ENCODE measurements around the gene ZRANB3.

ZRANB3 gene

DNA sequence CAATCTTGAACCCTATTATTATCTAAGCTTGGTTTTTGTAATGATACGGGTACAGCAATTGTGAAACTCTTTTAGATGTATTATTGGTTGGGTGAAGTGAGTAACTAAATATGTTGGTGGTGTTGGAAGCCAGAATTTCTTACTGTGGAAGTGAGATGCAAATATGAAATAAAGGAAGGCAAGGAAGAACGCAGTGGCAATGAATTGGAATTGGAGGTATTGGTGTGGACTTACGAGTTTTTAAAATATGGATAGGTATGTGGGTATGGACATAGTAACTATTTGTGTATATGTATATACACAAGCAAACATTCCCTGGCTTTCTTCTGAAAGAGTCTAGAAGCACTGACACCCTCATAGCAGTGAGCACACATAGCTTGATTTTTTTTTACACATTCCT lies 373.2 kb downstream of the ZRANB3 start:
- Histone ChIP-seq H3K79me1 (ENCODE audit: low read depth, low read length) (no peaks in the 10 kb centered on the region), H4K8ac (ENCODE audit: low read depth, low read length) (no peak overlapping the region), H2BK15ac (ENCODE audit: low read length) (no peak overlapping the region), H3K36me3 (replicated peaks in 1 of 2; ENCODE audit: control insufficient read depth in 2 of 2, insufficient read depth in 2 of 2, low read length in 2 of 2) (peaks cover 2 to 85% of the 10 kb centered on the region in 2 donors), H2BK5ac (ENCODE audit: low read length) (no peak overlapping the region), H3K4me1 (ENCODE audit: control insufficient read depth in 2 of 2, insufficient read depth in 1 of 2, low read depth in 1 of 2, low read length in 2 of 2) (no peaks in the 10 kb centered on the region), H2BK12ac (ENCODE audit: low read length) (no peak overlapping the region), H3K4ac (ENCODE audit: low read length) (no peak overlapping the region), H3K9me3 (replicated peaks in 1 of 2; ENCODE audit: control insufficient read depth in 2 of 2, insufficient read depth in 1 of 2, low read depth in 1 of 2, low read length in 2 of 2) (no peaks in the 10 kb centered on the region), H4K91ac (ENCODE audit: low read depth, low read length, poor library complexity) (no peak overlapping the region), H3K9ac (ENCODE audit: low read depth, low read length, poor library complexity) (no peak overlapping the region), H3K14ac (ENCODE audit: low read length) (no peak overlapping the region), H3K4me3 (ENCODE audit: low read length in 2 of 2) (no peak overlapping the region), H3K4me2 (ENCODE audit: insufficient read depth, low read length, poor library complexity, severe bottlenecking) (no peak overlapping the region), H3K27me3 (ENCODE audit: control insufficient read depth in 3 of 3, insufficient read depth in 3 of 3, low read depth in 1 of 3, low read length in 3 of 3) (no peaks in the 10 kb centered on the region), H3K23ac (ENCODE audit: low read depth, low read length, poor library complexity) (no peak overlapping the region), H2AK5ac (ENCODE audit: low read depth, low read length) (no peak overlapping the region), H3K27ac (replicated peaks; ENCODE audit: low read length) (no peak overlapping the region), H3K18ac (ENCODE audit: low read length) (no peak overlapping the region), H2BK120ac (ENCODE audit: low read depth, low read length) (no peak overlapping the region), H2AFZ (ENCODE audit: low read length) (no peak overlapping the region)
- 100% methylated on average over 1 of the region's 3 CpGs; no CpG with 5 or more reads in 1 of the 2 donors for WGBS, 2 donors (ENCODE audit: extremely low coverage in 2 of 2, insufficient read length in 2 of 2, insufficient replicate concordance in 1 of 2)
- no peak for DNase-seq (ENCODE audit: low spot score)

DNA sequence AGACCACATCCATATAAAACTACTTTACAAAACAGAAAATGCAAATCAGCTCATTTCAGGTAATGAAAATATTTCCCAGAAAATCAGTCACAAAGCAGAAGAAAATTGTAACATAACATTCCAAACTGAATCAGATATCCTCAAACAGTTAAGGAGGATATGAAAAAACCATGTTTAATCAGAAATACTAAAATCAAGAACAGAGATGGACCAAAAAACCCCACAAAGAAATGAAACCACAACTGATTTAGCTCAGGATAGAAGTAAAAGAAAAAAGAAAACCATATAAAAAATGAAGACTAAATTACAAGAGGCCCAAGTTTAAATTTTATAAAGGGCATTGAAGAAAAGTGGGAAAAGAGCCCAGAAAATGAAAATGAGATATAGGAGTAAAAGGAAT lies 376.1 kb downstream of the ZRANB3 start:
- Histone ChIP-seq H3K14ac (ENCODE audit: low read length) (no peak overlapping the region), H3K4me3 (ENCODE audit: low read length in 2 of 2) (no peak overlapping the region), H3K36me3 (replicated peaks in 1 of 2; ENCODE audit: control insufficient read depth in 2 of 2, insufficient read depth in 2 of 2, low read length in 2 of 2) (peaks cover 5 to 97% of the 10 kb centered on the region in 2 donors), H4K91ac (ENCODE audit: low read depth, low read length, poor library complexity) (no peak overlapping the region), H2AFZ (ENCODE audit: low read length) (no peak overlapping the region), H3K4me1 (ENCODE audit: control insufficient read depth in 2 of 2, insufficient read depth in 1 of 2, low read depth in 1 of 2, low read length in 2 of 2) (peaks cover 0 to 8% of the 10 kb centered on the region in 2 donors), H3K4me2 (ENCODE audit: insufficient read depth, low read length, poor library complexity, severe bottlenecking) (no peak overlapping the region), H3K23ac (ENCODE audit: low read depth, low read length, poor library complexity) (no peak overlapping the region), H2BK5ac (ENCODE audit: low read length) (no peak overlapping the region), H4K8ac (ENCODE audit: low read depth, low read length) (no peak overlapping the region), H3K79me1 (ENCODE audit: low read depth, low read length) (no peaks in the 10 kb centered on the region), H2BK15ac (ENCODE audit: low read length) (no peak overlapping the region), H3K27me3 (ENCODE audit: control insufficient read depth in 3 of 3, insufficient read depth in 3 of 3, low read depth in 1 of 3, low read length in 3 of 3) (no peaks in the 10 kb centered on the region), H3K18ac (ENCODE audit: low read length) (no peak overlapping the region), H2AK5ac (ENCODE audit: low read depth, low read length) (no peak overlapping the region), H3K27ac (replicated peaks; ENCODE audit: low read length) (no peak overlapping the region), H3K9me3 (replicated peaks in 1 of 2; ENCODE audit: control insufficient read depth in 2 of 2, insufficient read depth in 1 of 2, low read depth in 1 of 2, low read length in 2 of 2) (no peaks in the 10 kb centered on the region), H2BK12ac (ENCODE audit: low read length) (no peak overlapping the region), H2BK120ac (ENCODE audit: low read depth, low read length) (no peak overlapping the region), H3K9ac (ENCODE audit: low read depth, low read length, poor library complexity) (no peak overlapping the region), H3K4ac (ENCODE audit: low read length) (no peak overlapping the region)
- no peak for DNase-seq (ENCODE audit: low spot score)

DNA sequence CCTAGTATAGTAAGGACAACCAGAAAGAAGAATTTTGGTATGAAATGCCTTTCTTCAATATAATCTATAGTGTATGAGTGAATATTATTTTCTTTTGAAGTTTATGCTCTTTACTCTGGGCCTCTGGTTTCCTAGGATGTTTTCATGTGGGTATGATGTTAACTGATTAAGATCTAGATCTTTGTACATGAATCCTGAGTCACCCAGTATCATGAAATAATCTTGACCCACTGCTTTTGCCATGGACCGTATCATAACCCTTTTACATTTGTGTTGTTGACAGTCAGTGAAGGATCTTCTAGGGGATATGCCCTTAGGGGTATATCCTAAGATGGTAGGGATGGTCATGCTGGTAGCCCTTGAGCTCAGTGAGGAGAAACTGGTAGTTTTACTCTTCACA lies 378.7 kb downstream of the ZRANB3 start:
- Histone ChIP-seq H2BK120ac (ENCODE audit: low read depth, low read length) (no peak overlapping the region), H3K27me3 (ENCODE audit: control insufficient read depth in 3 of 3, insufficient read depth in 3 of 3, low read depth in 1 of 3, low read length in 3 of 3) (no peaks in the 10 kb centered on the region), H3K4ac (ENCODE audit: low read length) (no peak overlapping the region), H2BK15ac (ENCODE audit: low read length) (no peak overlapping the region), H2BK12ac (ENCODE audit: low read length) (no peak overlapping the region), H2AK5ac (ENCODE audit: low read depth, low read length) (no peak overlapping the region), H3K4me1 (ENCODE audit: control insufficient read depth in 2 of 2, insufficient read depth in 1 of 2, low read depth in 1 of 2, low read length in 2 of 2) (peaks cover 0 to 8% of the 10 kb centered on the region in 2 donors), H3K18ac (ENCODE audit: low read length) (no peak overlapping the region), H3K4me3 (ENCODE audit: low read length in 2 of 2) (no peak overlapping the region), H3K79me1 (ENCODE audit: low read depth, low read length) (no peaks in the 10 kb centered on the region), H3K9me3 (replicated peaks in 1 of 2; ENCODE audit: control insufficient read depth in 2 of 2, insufficient read depth in 1 of 2, low read depth in 1 of 2, low read length in 2 of 2) (no peaks in the 10 kb centered on the region), H3K9ac (ENCODE audit: low read depth, low read length, poor library complexity) (no peak overlapping the region), H3K23ac (ENCODE audit: low read depth, low read length, poor library complexity) (no peak overlapping the region), H4K8ac (ENCODE audit: low read depth, low read length) (no peak overlapping the region), H4K91ac (ENCODE audit: low read depth, low read length, poor library complexity) (no peak overlapping the region), H2BK5ac (ENCODE audit: low read length) (no peak overlapping the region), H3K36me3 (replicated peaks in 1 of 2; ENCODE audit: control insufficient read depth in 2 of 2, insufficient read depth in 2 of 2, low read length in 2 of 2) (peaks cover 3 to 75% of the 10 kb centered on the region in 2 donors), H3K4me2 (ENCODE audit: insufficient read depth, low read length, poor library complexity, severe bottlenecking) (no peak overlapping the region), H3K27ac (replicated peaks; ENCODE audit: low read length) (no peak overlapping the region), H3K14ac (ENCODE audit: low read length) (no peak overlapping the region), H2AFZ (ENCODE audit: low read length) (no peak overlapping the region)
- no CpG with 5 or more reads among the region's 1 CpG for WGBS, 2 donors (ENCODE audit: extremely low coverage in 2 of 2, insufficient read length in 2 of 2, insufficient replicate concordance in 1 of 2)
- DNase-seq (ENCODE audit: low spot score) = no peak

DNA sequence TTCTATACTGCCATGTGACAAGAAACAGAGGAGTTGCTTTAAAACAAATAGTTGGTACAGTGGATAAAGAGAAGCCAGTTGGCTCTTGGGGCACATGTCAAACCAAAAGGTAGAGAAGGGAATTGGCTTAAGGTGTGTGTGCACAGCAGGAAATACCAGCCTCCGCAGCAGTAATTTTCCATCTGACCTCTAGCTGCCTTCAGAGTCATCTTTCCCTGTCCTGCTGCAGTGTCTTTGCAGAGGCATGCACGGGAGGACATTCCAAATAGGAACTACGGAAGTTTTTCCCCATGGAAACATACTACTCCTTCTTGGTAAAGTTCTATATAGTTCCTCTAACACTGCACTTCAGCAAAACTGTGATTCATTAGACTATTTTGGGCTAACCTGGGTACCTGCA lies 379.4 kb downstream of the ZRANB3 start:
- Histone ChIP-seq H3K27ac (replicated peaks; ENCODE audit: low read length) (no peak overlapping the region), H3K4ac (ENCODE audit: low read length) (no peak overlapping the region), H3K79me1 (ENCODE audit: low read depth, low read length) (no peaks in the 10 kb centered on the region), H2BK12ac (ENCODE audit: low read length) (no peak overlapping the region), H2AK5ac (ENCODE audit: low read depth, low read length) (no peak overlapping the region), H3K4me1 (ENCODE audit: control insufficient read depth in 2 of 2, insufficient read depth in 1 of 2, low read depth in 1 of 2, low read length in 2 of 2) (peaks cover 0 to 8% of the 10 kb centered on the region in 2 donors), H3K27me3 (ENCODE audit: control insufficient read depth in 3 of 3, insufficient read depth in 3 of 3, low read depth in 1 of 3, low read length in 3 of 3) (no peaks in the 10 kb centered on the region), H2AFZ (ENCODE audit: low read length) (no peak overlapping the region), H3K23ac (ENCODE audit: low read depth, low read length, poor library complexity) (no peak overlapping the region), H3K9ac (ENCODE audit: low read depth, low read length, poor library complexity) (no peak overlapping the region), H2BK5ac (ENCODE audit: low read length) (no peak overlapping the region), H3K4me3 (ENCODE audit: low read length in 2 of 2) (no peak overlapping the region), H3K9me3 (replicated peaks in 1 of 2; ENCODE audit: control insufficient read depth in 2 of 2, insufficient read depth in 1 of 2, low read depth in 1 of 2, low read length in 2 of 2) (no peaks in the 10 kb centered on the region), H3K4me2 (ENCODE audit: insufficient read depth, low read length, poor library complexity, severe bottlenecking) (no peak overlapping the region), H2BK120ac (ENCODE audit: low read depth, low read length) (no peak overlapping the region), H3K14ac (ENCODE audit: low read length) (no peak overlapping the region), H2BK15ac (ENCODE audit: low read length) (no peak overlapping the region), H3K18ac (ENCODE audit: low read length) (no peak overlapping the region), H4K91ac (ENCODE audit: low read depth, low read length, poor library complexity) (no peak overlapping the region), H4K8ac (ENCODE audit: low read depth, low read length) (no peak overlapping the region), H3K36me3 (replicated peaks in 1 of 2; ENCODE audit: control insufficient read depth in 2 of 2, insufficient read depth in 2 of 2, low read length in 2 of 2) (peaks cover 3 to 68% of the 10 kb centered on the region in 2 donors)
- WGBS, 2 donors (ENCODE audit: extremely low coverage in 2 of 2, insufficient read length in 2 of 2, insufficient replicate concordance in 1 of 2) = no CpG with 5 or more reads among the region's 3 CpGs
- no peak for DNase-seq (ENCODE audit: low spot score)
